Femur (tissue), 1 donor: ENCODE data around the gene POLR1H.
"Not testable (repeated sequence)": the region's sequence is repeated elsewhere in the genome, so short reads cannot be mapped to it uniquely, and the experiment has no call there.

Experiments
- DNase-seq: peaks from one replicate; pipeline ENCODE4 v3.0.0-alpha.2; 2017

POLR1H gene

DNA sequence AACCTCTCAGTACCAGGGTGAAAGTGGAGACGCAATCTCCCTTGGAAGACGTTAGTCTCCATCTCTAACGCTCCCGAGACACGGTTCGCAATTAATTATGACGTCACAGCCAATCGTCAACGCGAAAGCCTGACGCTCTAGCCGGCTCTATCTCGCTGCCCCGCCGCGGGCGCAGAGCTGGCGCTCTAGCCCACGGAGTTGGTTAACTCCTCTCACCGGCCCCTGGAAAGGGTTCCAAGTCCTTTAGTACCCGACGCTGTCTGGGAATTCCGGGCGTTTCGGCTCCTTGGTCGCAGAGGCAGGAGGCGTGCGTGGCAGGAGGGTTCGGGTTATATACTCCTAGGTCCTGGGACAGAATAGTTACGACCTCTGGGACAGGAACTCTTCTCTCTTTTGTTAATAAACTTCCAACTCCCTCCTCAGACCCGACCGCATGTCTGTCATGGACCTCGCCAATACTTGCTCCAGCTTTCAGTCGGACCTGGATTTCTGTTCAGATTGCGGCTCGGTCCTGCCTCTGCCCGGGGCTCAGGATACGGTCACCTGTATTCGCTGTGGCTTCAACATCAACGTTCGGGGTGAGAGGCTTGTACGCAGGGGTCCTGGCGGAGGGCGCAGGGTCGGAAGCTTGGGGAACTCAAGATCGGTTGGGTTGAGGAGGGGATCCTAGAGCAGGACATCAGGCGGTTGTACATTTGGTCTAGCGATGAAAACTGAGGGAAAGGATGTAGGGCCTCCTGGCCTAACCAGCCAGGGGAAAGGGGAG, at the start of gene POLR1H:
Gene POLR1H (plus strand): TSS at position 174 of the 766 bp plus-strand sequence. CDS start 260 bp downstream, at position 434.
- DNase-seq: peak; percentile 96

- DNase-seq: no peak
These were observed 47.7 kb upstream of the POLR1H start for GRCh38 chr6:30013291-30013922.

- DNase-seq: no peak
These were observed 41.2 kb upstream of the POLR1H start for GRCh38 chr6:30019819-30020218.

GRCh38 chr6:30020626-30021025, 40.4 kb upstream of the POLR1H start:
- DNase-seq: no peak

- no peak for DNase-seq
These were observed 38.9 kb upstream of the POLR1H start for GRCh38 chr6:30022189-30022588.

- DNase-seq: not testable (repeated sequence)
These were observed 38.4 kb upstream of the POLR1H start for GRCh38 chr6:30022712-30023111.

GRCh38 chr6:30025186-30025585, 35.9 kb upstream of the POLR1H start:
- no peak for DNase-seq

DNA sequence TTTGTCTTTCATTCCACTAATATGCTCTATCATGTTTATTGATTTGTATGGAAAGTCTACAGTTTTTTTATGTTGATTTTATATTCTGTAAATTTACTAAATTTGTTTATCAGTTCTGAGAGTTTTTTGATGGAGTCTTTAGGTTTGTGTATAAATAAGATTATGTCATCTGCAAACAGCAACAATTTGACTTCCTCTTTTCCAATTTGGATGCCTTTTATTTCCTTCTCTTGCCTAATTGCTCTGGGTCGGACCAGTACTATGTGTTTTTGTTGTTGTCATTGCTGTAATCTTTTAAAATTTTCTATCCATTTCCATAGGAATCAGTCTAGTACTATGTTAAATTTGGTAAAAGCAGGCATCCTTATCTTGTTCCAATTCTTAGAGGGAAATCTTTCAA, 31.5 kb upstream of the POLR1H start:
- DNase-seq: no peak

GRCh38 chr6:30031381-30031780, 29.7 kb upstream of the POLR1H start:
- DNase-seq: no peak

DNA sequence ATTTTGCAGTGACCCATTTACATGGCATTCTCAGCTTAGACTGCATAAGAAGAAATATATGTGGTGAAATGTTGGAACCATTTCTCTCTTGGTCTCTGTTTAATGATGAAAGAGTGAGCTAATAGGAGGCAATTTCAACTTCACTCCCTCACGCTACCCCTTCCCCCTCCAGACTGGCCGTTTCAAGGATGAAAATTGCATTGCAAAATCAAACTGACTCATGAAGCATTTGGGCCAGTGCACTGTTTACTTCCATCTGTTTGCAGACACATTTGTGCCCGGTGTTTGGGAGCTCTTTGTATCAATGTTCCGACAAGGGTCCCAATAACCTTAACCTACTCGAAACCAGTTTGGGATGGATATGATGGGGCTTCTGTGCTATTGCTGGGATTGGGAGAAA, 27.6 kb upstream of the POLR1H start:
- DNase-seq: not testable (repeated sequence)

DNA sequence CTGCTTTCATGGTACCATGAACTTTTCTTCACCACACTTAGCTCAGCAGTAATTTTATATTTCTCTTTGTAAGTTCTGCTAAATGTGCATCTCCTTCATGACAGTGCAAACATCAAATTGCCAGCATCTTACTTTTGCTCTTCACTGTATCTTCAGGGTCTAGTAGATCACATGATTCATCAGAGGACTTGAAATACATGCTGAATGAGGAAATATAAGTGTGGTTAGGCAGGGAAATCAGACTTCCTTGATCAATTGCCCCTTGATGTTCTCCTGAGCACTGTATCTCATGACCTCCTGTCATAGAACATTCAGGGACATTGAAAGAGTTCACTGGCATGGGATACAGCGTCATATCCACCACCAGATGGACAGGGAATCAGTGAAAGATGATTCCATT, 25.3 kb upstream of the POLR1H start:
- no peak for DNase-seq

- DNase-seq: no peak
These were observed 23.8 kb upstream of the POLR1H start for GRCh38 chr6:30037182-30037788.

DNA sequence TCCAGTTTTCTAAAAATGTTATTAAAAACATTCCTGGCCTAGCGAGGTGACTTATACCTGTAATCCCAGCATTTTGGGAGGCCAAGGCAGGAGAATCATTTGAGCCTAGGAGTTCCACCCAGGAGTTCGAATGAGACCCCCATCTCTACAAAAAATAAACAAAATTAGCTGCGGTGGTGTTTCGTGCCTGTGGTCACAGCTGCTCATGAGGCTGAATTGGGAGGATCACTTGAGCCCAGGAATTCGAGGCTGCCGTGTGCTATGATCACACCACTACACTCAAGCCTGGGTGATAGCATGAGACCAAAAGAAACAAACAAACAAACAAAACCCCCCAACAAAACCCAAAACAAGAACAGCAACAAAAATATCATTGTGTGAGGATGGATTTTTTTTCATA, 19.8 kb upstream of the POLR1H start:
- no peak for DNase-seq

- DNase-seq: no peak
These were observed 19.2 kb upstream of the POLR1H start for GRCh38 chr6:30041821-30042220.

GRCh38 chr6:30042476-30042875, 18.6 kb upstream of the POLR1H start:
- DNase-seq: no peak

- DNase-seq: no peak
These were observed 18.2 kb upstream of the POLR1H start for GRCh38 chr6:30042914-30043313.

DNA sequence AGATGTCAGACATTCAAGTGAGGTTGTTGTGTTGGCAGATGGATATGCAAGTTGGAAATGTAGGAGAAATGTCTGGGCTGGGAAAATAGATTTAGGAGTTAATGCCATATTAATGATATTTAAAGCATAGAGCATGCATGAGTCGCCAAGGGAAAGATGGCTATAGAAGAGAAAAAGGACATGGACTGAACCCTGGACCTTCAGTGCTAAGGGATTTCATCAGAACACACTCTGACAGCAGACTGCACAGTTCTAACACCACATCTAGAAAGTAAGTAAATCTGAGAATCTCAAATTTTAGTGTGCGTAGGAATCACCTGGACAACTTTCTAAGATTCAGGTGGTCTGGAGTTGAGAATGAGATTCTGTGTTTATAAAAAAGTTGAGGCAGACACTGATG, 17.3 kb upstream of the POLR1H start:
- DNase-seq: no peak

- no peak for DNase-seq
These were observed 16.4 kb upstream of the POLR1H start for GRCh38 chr6:30044630-30045029.

DNA sequence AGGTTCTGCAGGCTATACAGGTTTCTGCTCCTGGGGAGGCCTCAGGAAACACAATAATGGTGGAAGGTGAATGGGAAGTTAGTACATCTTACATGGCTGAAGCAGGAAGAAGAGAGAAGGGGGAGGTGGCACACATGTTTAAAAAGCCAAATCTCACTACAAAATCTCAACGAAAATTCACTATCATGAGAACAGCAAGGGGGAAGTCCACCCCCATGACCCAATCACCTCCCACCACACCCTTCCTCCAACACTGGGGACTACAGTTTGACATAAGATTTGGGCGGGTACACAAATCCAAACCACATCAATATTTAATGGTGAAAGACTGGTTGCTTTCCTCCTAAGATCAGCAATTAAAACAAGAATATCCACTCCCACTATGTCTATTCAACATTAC, 13.8 kb upstream of the POLR1H start:
- no peak for DNase-seq

DNA sequence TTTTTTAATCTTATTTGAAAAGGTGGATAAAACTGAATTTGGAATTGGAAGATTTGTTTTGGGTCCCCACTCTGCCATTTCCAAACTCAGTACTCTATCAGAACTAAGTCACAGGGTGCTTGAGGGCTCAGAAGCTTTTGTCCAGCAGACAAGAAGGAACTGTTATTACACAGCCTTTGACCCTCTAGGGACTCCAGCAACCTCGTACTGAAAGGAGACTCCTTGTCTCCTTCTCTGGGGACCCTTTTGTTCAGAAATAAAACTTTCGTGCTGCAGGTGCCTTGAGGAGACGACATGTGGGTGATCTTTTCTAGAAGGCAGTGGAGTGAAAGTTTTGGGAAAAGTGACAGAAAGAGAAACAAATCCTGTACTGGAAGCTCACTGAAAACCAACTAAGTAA, 7.4 kb upstream of the POLR1H start:
- no peak for DNase-seq

- DNase-seq: no peak
These were observed 5.6 kb upstream of the POLR1H start for GRCh38 chr6:30055513-30055912.

GRCh38 chr6:30060606-30061091, 416 bp upstream of the POLR1H start:
- peak; percentile 47 for DNase-seq

GRCh38 chr6:30061858-30062458, 893 bp downstream of the POLR1H start:
- peak; percentile 29 for DNase-seq
